Ishikawa (cell line): ENCODE measurements around the gene WDFY1.

Experiments used
- CEBPB ChIP-seq: IDR thresholded peaks from 2 replicates; pipeline ENCODE4 v1.6.1; 2012
- CREB1 ChIP-seq: IDR thresholded peaks from 2 replicates; pipeline ENCODE4 v1.6.1; 2012; ENCODE audit warnings: low read depth
- EGR1 ChIP-seq: IDR thresholded peaks from 2 replicates; pipeline ENCODE4 v1.6.1; 2012
- EP300 ChIP-seq: IDR thresholded peaks from 2 replicates; pipeline ENCODE4 v1.6.1; 2012; ENCODE audit warnings: borderline replicate concordance
- FOXM1 ChIP-seq: IDR thresholded peaks from 2 replicates; pipeline ENCODE4 v1.6.1; 2012; ENCODE audit warnings: low read depth, borderline replicate concordance
- MAX ChIP-seq: IDR thresholded peaks from 2 replicates; pipeline ENCODE4 v1.6.1; 2012
- NFIC ChIP-seq: IDR thresholded peaks from 2 replicates; pipeline ENCODE4 v1.6.1; 2012
- RAD21 ChIP-seq: IDR thresholded peaks from 2 replicates; pipeline ENCODE4 v1.6.1; 2012; ENCODE audit warnings: low read depth
- REST ChIP-seq: IDR thresholded peaks from 2 replicates; pipeline ENCODE4 v1.6.1; 2012; ENCODE audit warnings: low read depth, mild to moderate bottlenecking
- TAF1 ChIP-seq: IDR thresholded peaks from 2 replicates; pipeline ENCODE4 v1.6.1; 2012; ENCODE audit warnings: low read depth, mild to moderate bottlenecking
- TCF12 ChIP-seq: IDR thresholded peaks from 2 replicates; pipeline ENCODE4 v1.6.1; 2012; ENCODE audit warnings: low read depth
- TEAD4 ChIP-seq: IDR thresholded peaks from 2 replicates; pipeline ENCODE4 v1.6.1; 2012
- USF1 ChIP-seq: IDR thresholded peaks from 2 replicates; pipeline ENCODE4 v1.6.1; 2012
- YY1 ChIP-seq: IDR thresholded peaks from 2 replicates; pipeline ENCODE4 v1.6.1; 2012; ENCODE audit warnings: low read depth
- ZBTB7A ChIP-seq: IDR thresholded peaks from 2 replicates; pipeline ENCODE4 v1.6.1; 2012; ENCODE audit warnings: low read depth

Gene WDFY1

GRCh38 chr2:223978451-223978850, 33.3 kb upstream of the WDFY1 start:
- TF ChIP-seq TAF1 (no peak), EGR1 (no peak), CREB1 (no peak)

GRCh38 chr2:223976635-223977226, 31.6 kb upstream of the WDFY1 start:
- TF ChIP-seq EP300 (no peak), CEBPB (no peak), TEAD4 (peak; percentile 26; the same call in 1 of the 2 replicates), NFIC (peak; percentile 24), YY1 (no peak), USF1 (no peak)

GRCh38 chr2:223973606-223974005, 28.5 kb upstream of the WDFY1 start:
- TF ChIP-seq YY1 (no peak), FOXM1 (no peak), USF1 (no peak), EP300 (no peak), RAD21 (no peak), MAX (no peak), TAF1 (no peak), ZBTB7A (no peak), NFIC (no peak), CEBPB (no peak), CREB1 (no peak)

GRCh38 chr2:223972656-223973102, 27.5 kb upstream of the WDFY1 start:
- TF ChIP-seq TAF1 (no peak), TEAD4 (no peak), YY1 (no peak)

GRCh38 chr2:223971731-223972130, 26.6 kb upstream of the WDFY1 start:
- TF ChIP-seq YY1 = no peak
- TF ChIP-seq TCF12 = no peak
- no peak for TF ChIP-seq USF1
- no peak for TF ChIP-seq RAD21
- no peak for TF ChIP-seq ZBTB7A
- no peak for TF ChIP-seq CREB1
- TF ChIP-seq REST = no peak

GRCh38 chr2:223970343-223971128, 25.4 kb upstream of the WDFY1 start:
- TF ChIP-seq TAF1 = no peak
- TF ChIP-seq RAD21 = peak; percentile 78
- peak; percentile 93 for TF ChIP-seq CEBPB
- TF ChIP-seq CREB1 = no peak

GRCh38 chr2:223969856-223970255, 24.7 kb upstream of the WDFY1 start:
- TF ChIP-seq TEAD4 (no peak), EP300 (no peak), USF1 (no peak), TCF12 (no peak), RAD21 (no peak), CEBPB (no peak), MAX (no peak), FOXM1 (no peak), ZBTB7A (no peak), EGR1 (no peak), CREB1 (no peak), NFIC (no peak), YY1 (no peak), REST (no peak), TAF1 (no peak)
